MM.1S (cell line): Measurements from ENCODE around the gene NHP2.

ENCODE experiments used
- DNase-seq: peaks from one replicate; pipeline ENCODE4 v3.0.0-alpha.2; 2015
- H2AFZ ChIP-seq: fragments of 300-600 bp; sonication (generic); 2 replicates; pipeline ENCODE4 v1.6.0; 2016; ENCODE audit warnings: antibody characterized with exemption, low read length
- H3F3A ChIP-seq: fragments of 300-600 bp; sonication (generic); 2 replicates; pipeline ENCODE4 v1.6.1; 2016; ENCODE audit warnings: mild to moderate bottlenecking, antibody characterized with exemption, low read length, moderate library complexity, mixed read lengths; ENCODE audit not compliant: insufficient read depth
- H3K27ac ChIP-seq: fragments of 300-600 bp; sonication (generic); 2 replicates; pipeline ENCODE4 v1.5.1; 2016; ENCODE audit warnings: mild to moderate bottlenecking, low read length
- H3K27me3 ChIP-seq: fragments of 300-600 bp; sonication (generic); replicated peaks from 2 replicates; pipeline ENCODE4 v1.6.0; 2016; ENCODE audit warnings: low read length; ENCODE audit not compliant: insufficient read depth
- H3K36me3 ChIP-seq: fragments of 300-600 bp; sonication (generic); replicated peaks from 2 replicates; pipeline ENCODE4 v1.6.1; 2016; ENCODE audit warnings: mild to moderate bottlenecking, low read length, mixed read lengths; ENCODE audit not compliant: insufficient read depth
- H3K4me1 ChIP-seq: fragments of 300-600 bp; sonication (generic); 2 replicates; pipeline ENCODE4 v1.6.1; 2016; ENCODE audit warnings: low read length, mixed read lengths
- H3K4me2 ChIP-seq: fragments of 300-600 bp; sonication (generic); 2 replicates; pipeline ENCODE4 v1.6.0; 2016; ENCODE audit warnings: low read depth, low read length
- H3K4me3 ChIP-seq: fragments of 300-600 bp; sonication (generic); 2 replicates; pipeline ENCODE4 v1.5.1; 2016; ENCODE audit warnings: low read length, mixed read lengths
- H3K79me2 ChIP-seq: fragments of 300-600 bp; sonication (generic); 2 replicates; pipeline ENCODE4 v1.6.1; 2016; ENCODE audit warnings: mixed run types, low read length, mixed read lengths
- H3K9ac ChIP-seq: fragments of 300-600 bp; sonication (generic); 2 replicates; pipeline ENCODE4 v1.6.1; 2016; ENCODE audit warnings: low read length, mixed read lengths
- H3K9me2 ChIP-seq: fragments of 300-600 bp; sonication (generic); replicated peaks from 2 replicates; pipeline ENCODE4 v1.6.1; 2016; ENCODE audit warnings: mild to moderate bottlenecking, low read length, mixed read lengths; ENCODE audit not compliant: insufficient read depth
- H3K9me3 ChIP-seq: fragments of 300-600 bp; sonication (generic); replicated peaks from 2 replicates; pipeline ENCODE4 v1.6.1; 2016; ENCODE audit warnings: mild to moderate bottlenecking, low read length, mixed read lengths; ENCODE audit not compliant: insufficient read depth
- H4K20me1 ChIP-seq: fragments of 300-600 bp; sonication (generic); 2 replicates; pipeline ENCODE4 v1.6.1; 2016; ENCODE audit warnings: mild to moderate bottlenecking, low read length, moderate library complexity, mixed read lengths; ENCODE audit not compliant: insufficient read depth
- EZH2 ChIP-seq: fragments of 300-600 bp; sonication (generic); optimal IDR thresholded peaks from 2 replicates; pipeline ENCODE3; 2017; ENCODE audit warnings: low read depth, mild to moderate bottlenecking, antibody characterized with exemption, low read length, mixed read lengths
- EZH2phosphoT487 ChIP-seq: fragments of 300-600 bp; sonication (generic); IDR thresholded peaks from 2 replicates; pipeline ENCODE4 v1.6.1; 2018; ENCODE audit warnings: antibody characterized with exemption, low read length
- TF ChIP-seq, protein P1 (sequence below): fragments of 300-600 bp; sonication (generic); IDR thresholded peaks from 2 replicates; pipeline ENCODE4 v1.5.1; 2016; ENCODE audit warnings: antibody characterized with exemption, low read length, mixed read lengths

The NHP2 gene

DNA sequence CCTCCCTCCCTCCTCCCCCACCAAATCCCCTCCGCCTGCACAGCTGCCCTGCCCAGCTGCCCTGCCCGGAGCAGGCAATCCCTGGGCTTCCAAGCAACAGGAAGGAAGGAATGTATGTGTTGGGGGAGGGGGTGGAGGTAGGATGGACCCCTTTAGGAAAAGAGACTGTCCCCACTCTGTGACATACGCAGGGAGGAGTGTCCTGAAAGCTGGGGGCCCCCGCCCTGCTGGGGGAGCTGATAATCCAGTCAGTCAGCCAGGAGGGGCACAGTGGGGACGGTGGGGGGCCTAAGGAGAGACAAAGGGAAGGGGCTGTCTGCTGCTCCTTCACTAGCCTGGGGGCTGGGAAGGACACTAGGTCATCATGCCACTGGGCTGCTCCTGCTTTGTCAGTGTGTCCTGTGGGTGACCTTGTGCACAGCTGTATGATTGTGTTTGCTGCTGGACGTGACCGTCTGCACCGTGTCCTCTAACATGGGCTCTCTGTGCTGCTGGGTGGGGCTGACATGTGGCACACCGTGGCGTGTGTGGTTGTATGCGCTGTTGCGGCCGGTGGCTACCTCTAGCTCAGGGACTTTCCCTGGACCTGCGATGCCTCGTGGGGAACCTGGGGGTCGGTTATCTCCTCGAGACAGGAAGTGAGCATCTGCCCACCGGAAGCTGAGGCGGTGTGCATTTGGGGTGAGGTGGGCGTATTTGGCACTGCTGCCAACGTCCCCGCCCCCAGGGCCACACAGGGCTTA lies 37.4 kb downstream of the NHP2 start:
- Histone ChIP-seq H3K4me3 (no peak overlapping the region), H3K9me3 (no peaks in the 10 kb centered on the region), H4K20me1 (no peaks in the 10 kb centered on the region), H3K27ac (no peak overlapping the region), H3K36me3 (no peaks in the 10 kb centered on the region), H3F3A (0 out of 2 replicates have a peak, but pooled peaks cover 1% of the 10 kb centered on the region), H3K27me3 (peaks cover 43% of the 10 kb centered on the region), H3K4me1 (peaks cover 5% of the 10 kb centered on the region), H3K9ac (no peak overlapping the region), H3K79me2 (no peaks in the 10 kb centered on the region), H3K4me2 (no peak overlapping the region), H3K9me2 (no peaks in the 10 kb centered on the region), H2AFZ (no peak overlapping the region)
- DNase-seq, result no peak
- TF ChIP-seq EZH2phosphoT487 (no peak), EZH2 (no peak)
- TF ChIP-seq, protein P1, sequence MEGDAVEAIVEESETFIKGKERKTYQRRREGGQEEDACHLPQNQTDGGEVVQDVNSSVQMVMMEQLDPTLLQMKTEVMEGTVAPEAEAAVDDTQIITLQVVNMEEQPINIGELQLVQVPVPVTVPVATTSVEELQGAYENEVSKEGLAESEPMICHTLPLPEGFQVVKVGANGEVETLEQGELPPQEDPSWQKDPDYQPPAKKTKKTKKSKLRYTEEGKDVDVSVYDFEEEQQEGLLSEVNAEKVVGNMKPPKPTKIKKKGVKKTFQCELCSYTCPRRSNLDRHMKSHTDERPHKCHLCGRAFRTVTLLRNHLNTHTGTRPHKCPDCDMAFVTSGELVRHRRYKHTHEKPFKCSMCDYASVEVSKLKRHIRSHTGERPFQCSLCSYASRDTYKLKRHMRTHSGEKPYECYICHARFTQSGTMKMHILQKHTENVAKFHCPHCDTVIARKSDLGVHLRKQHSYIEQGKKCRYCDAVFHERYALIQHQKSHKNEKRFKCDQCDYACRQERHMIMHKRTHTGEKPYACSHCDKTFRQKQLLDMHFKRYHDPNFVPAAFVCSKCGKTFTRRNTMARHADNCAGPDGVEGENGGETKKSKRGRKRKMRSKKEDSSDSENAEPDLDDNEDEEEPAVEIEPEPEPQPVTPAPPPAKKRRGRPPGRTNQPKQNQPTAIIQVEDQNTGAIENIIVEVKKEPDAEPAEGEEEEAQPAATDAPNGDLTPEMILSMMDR, result no peak

DNA sequence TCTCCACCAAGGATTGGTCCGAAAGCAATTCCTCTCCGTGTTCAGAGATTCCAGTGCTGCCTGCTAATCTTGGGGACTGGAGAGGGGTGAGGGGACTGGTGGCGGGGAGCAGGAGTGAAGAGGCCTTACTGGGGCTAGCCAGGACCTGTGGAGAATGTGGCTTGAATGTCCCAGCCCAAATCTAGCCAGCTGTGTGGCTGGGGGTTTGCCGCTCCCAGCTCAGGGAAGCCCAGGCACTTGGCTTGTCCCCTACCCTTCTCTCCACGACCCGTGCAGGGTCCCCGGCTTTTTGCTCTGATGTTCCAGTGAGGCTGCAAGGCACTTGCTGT lies 37.9 kb downstream of the NHP2 start:
- no peak overlapping the region for H3K9ac ChIP-seq
- H3K4me3 ChIP-seq, result no peak overlapping the region
- no peaks in the 10 kb centered on the region for H3F3A ChIP-seq
- no peak overlapping the region for H3K27ac ChIP-seq
- no peaks in the 10 kb centered on the region for H4K20me1 ChIP-seq
- no peaks in the 10 kb centered on the region for H3K79me2 ChIP-seq
- peaks cover 44% of the 10 kb centered on the region for H3K27me3 ChIP-seq
- no peak overlapping the region for H3K4me2 ChIP-seq
- peaks cover 4% of the 10 kb centered on the region for H3K4me1 ChIP-seq
- no peaks in the 10 kb centered on the region for H3K9me2 ChIP-seq
- TF ChIP-seq EZH2 (no peak), EZH2phosphoT487 (no peak)
- TF ChIP-seq, protein P1, result no peak
- no peak overlapping the region for H2AFZ ChIP-seq
- H3K9me3 ChIP-seq, result no peaks in the 10 kb centered on the region
- DNase-seq, result no peak
- H3K36me3 ChIP-seq, result no peaks in the 10 kb centered on the region

DNA sequence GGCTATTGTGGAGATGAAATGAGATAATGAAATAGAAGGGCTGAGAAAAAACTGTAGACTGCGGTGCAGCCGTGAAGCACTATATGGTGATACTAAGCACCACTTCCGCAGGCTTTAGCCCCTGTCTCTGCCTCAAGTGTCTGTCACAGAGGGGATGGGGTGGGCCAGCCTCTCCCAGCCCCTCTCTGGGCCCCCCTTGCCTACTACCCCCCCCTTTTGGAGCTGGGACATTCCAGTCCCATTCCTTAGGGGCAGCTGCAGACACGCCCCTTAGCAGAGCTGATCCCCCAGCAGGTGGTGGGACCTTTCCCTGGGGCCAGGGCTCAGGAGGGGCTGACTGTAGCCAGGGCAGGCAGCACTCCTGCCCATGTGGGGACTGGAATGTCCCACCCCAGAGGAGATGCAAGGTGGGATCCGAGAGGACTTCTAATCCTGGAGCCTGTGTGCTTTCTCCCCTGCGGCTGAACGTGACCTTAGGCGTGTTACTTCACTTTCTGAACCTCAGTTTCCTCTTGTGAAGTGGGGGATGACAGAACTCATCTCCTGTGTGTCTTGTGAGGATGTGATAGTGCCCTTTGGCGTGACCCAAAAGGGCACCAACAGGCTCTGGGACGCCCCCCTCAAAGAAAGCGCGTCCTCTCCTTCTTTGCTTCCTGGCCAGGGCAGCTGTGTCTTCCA lies 38.4 kb downstream of the NHP2 start:
- Histone ChIP-seq H3K9ac (no peak overlapping the region), H3K79me2 (no peaks in the 10 kb centered on the region)

More for the DNA sequence above, 38.4 kb downstream of the NHP2 start:
- peaks cover 47% of the 10 kb centered on the region for H3K27me3 ChIP-seq
- TF ChIP-seq, protein P1, result no peak
- no peak for TF ChIP-seq EZH2phosphoT487
- no peak for TF ChIP-seq EZH2
- H3K9me3 ChIP-seq, result no peaks in the 10 kb centered on the region
- no peaks in the 10 kb centered on the region for H3K9me2 ChIP-seq
- H4K20me1 ChIP-seq, result no peaks in the 10 kb centered on the region
- no peak overlapping the region for H2AFZ ChIP-seq
- H3K4me3 ChIP-seq, result no peak overlapping the region
- H3K27ac ChIP-seq, result no peak overlapping the region
- no peak for DNase-seq
- no peaks in the 10 kb centered on the region for H3F3A ChIP-seq
- no peak overlapping the region for H3K4me2 ChIP-seq
- H3K36me3 ChIP-seq, result no peaks in the 10 kb centered on the region
- no peaks in the 10 kb centered on the region for H3K4me1 ChIP-seq
